GM18511 (cell line): ENCODE results near the gene FILIP1L.

ENCODE experiments used
- ATAC-seq: cut with Tn5 transposase; IDR thresholded peaks from one replicate; pipeline ENCODE4 v1.9.1; 2021; ENCODE audit warnings: mild to moderate bottlenecking, moderate library complexity; ENCODE audit not compliant: unreplicated experiment

Gene FILIP1L

GRCh38 chr3:100045696-100046095 is 68.6 kb downstream of the FILIP1L start:
- ATAC-seq = no peak

GRCh38 chr3:100044369-100044768 is 69.9 kb downstream of the FILIP1L start:
- ATAC-seq = peak; percentile 74

GRCh38 chr3:100043271-100043670 is 71.0 kb downstream of the FILIP1L start:
- no peak for ATAC-seq

- no peak for ATAC-seq
Observed at GRCh38 chr3:100042166-100042981, 71.9 kb downstream of the FILIP1L start.

- no peak for ATAC-seq
Observed at GRCh38 chr3:100041328-100041749, 73.0 kb downstream of the FILIP1L start.

- no peak for ATAC-seq
Observed at GRCh38 chr3:100040451-100041225, 73.7 kb downstream of the FILIP1L start.

- ATAC-seq = no peak
Observed at GRCh38 chr3:100039075-100039474, 75.2 kb downstream of the FILIP1L start.

- no peak for ATAC-seq
Observed at GRCh38 chr3:100033903-100034471, 80.3 kb downstream of the FILIP1L start.

- no peak for ATAC-seq
Observed at GRCh38 chr3:100033184-100033583, 81.1 kb downstream of the FILIP1L start.

- ATAC-seq = no peak
Observed at GRCh38 chr3:100032243-100032642, 82.1 kb downstream of the FILIP1L start.

GRCh38 chr3:100030914-100031425 is 83.3 kb downstream of the FILIP1L start:
- no peak for ATAC-seq

- no peak for ATAC-seq
Observed at GRCh38 chr3:100030346-100030745, 84.0 kb downstream of the FILIP1L start.

- ATAC-seq = no peak
Observed at GRCh38 chr3:100029689-100030088, 84.6 kb downstream of the FILIP1L start.

- ATAC-seq = no peak
Observed at GRCh38 chr3:100029052-100029451, 85.2 kb downstream of the FILIP1L start.

GRCh38 chr3:100027321-100027720 is 87.0 kb downstream of the FILIP1L start:
- ATAC-seq = no peak

GRCh38 chr3:100024520-100025303 is 89.6 kb downstream of the FILIP1L start:
- ATAC-seq = no peak

GRCh38 chr3:100023595-100023994 is 90.7 kb downstream of the FILIP1L start:
- ATAC-seq = no peak

- ATAC-seq = no peak
Observed at GRCh38 chr3:100023150-100023549, 91.2 kb downstream of the FILIP1L start.

- ATAC-seq = no peak
Observed at GRCh38 chr3:100022506-100022905, 91.8 kb downstream of the FILIP1L start.

GRCh38 chr3:100020876-100021644 is 93.2 kb downstream of the FILIP1L start:
- ATAC-seq = no peak
